Epithelial cell of prostate (primary cell): ENCODE measurements around the gene EFEMP2.
"Not testable (repeated sequence)": the region's sequence is repeated elsewhere in the genome, so short reads cannot be mapped to it uniquely, and the experiment has no call there.

Experiments
- DNase-seq: peaks from one replicate; pipeline ENCODE4 v3.0.0-alpha.2; 2011; ENCODE audit warnings: low read depth, low spot score
- H3K27ac ChIP-seq: fragments of 450-650 bp; 2 replicates; pipeline ENCODE4 v1.5.1; 2017; ENCODE audit warnings: mild to moderate bottlenecking

Gene EFEMP2

DNA sequence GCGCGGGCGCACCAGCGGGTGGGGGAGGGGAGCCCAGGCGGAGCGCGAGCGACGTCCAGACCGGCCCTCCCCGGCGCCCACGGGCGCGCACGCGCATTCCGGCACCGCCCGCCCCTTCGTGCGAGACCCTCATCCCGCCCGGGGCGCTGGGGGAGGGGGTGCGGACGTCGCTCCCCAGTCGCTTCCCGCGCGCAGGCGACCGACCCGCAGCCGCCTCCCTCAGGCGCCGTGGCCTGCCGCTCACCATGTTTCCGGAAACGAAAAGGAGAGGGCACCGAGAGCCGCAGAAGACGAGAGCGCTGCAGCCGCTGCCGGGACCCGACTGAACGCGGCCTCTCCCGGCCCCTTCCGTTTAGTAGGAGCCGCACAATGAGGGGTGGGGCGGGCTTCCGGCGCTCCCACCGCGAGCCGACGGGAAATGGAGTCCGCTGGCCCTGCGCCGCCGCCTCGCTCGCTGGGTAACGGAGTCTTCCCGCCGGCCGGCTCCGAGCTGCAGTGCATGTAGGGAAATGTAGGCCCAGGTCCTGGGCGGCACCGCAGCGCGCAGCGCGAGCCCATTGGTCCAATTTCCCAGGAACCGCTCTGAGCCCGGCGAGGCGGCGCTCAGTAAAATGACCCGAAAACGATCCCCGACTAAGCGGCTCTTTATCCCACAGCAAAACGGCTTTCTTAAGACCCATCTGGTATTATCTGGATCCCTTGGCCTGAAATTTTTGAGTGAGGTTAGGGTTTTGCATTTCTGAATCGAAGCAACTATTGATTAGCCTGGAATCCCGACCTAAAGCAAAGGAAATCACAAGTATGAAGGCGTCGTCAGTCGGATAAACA, 14.5 kb downstream of the EFEMP2 start, which contains the start of gene CFL1:
TSS of gene CFL1 (minus strand) at position 328 of the 828 bp plus-strand sequence. CDS start at position 247, 81 bp downstream.
- DNase-seq: peak; percentile 91

DNA sequence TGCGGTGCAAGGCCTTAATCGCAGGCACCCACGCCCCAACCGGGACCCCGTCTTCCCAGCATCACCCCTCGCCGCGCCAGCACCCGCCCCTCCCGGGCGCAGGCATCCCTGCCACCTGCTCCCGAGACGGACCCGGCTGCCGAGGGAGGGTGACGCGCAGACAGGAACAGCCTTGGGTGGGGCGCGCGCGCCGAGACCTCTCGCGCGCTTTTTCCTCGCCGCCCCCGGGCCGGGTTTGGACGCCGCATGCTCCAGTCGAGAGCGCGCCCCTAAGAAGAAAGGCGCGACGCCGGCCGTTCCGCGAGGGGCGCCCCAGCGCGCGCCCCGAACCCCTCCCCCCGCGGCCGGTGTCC, 15.1 kb downstream of the EFEMP2 start:
- H3K27ac ChIP-seq: peak overlapping the region; percentile 96
- no peak for DNase-seq

More for the DNA sequence above, 14.5 kb downstream of the EFEMP2 start, which contains the start of gene CFL1:
- H3K27ac ChIP-seq: peak within 1 kb of the TSS; percentile 96

DNA sequence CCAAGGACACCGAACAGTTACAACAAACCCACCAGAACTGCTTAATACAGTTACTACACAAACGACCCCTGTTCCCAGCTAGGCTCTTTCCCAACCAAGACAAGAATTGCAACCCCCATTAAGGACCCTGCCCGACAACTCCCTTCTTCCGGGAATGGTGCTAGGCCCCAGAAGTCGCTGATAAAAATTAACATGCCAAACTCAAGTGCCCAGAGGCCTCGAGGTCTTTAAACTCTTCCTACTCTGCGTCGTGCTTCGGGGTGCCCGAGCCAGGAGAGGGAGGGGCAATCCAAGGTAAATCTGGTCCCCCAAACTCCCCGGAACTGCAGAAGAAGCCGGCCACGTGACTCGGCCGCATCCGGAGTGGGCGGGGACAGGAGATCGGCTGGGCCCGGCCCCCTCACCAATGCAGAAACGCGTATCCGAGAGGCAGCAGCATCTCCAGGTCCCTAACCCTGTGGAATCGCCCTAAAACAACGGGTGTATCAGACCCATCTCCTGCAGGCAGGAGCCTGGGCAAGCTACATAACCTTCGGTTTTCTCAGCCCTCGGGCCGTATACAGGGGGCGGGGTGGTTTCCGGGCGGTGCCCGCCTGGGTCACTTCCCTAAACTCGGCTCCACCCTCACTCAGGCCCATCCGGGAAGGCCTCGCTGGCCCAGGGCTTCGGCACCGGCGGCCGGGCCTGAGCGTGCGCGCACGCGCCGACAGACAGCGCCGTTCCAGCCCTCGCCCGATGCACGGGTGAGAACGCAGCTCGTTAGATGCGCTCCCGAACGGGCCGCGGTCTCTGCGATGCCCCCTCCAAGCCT, 15.7 kb downstream of the EFEMP2 start:
- H3K27ac ChIP-seq: peak overlapping the region; percentile 96
- DNase-seq: no peak

DNA sequence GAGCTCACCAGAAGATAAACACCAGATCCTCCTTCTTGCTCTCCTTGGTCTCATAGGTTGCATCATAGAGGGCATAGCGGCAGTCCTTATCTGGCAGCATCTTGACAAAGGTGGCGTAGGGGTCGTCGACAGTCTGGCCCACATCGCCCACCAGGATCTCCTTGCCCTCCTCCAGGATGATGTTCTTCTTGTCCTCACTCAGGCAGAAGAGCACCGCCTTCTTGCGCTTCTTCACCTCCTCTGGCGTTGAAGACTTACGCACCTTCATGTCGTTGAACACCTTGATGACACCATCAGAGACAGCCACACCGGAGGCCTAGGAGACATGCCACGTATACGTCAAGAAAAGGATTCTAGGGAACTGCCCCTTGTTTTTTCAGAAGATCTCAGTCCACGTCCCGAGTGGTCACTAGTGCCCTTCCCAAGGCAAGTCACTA, 16.7 kb downstream of the EFEMP2 start:
- no peak for DNase-seq
- peak overlapping the region; percentile 96 for H3K27ac ChIP-seq

GRCh38 chr11:65854852-65855837, 17.5 kb downstream of the EFEMP2 start:
- DNase-seq: no peak
- no peak overlapping the region for H3K27ac ChIP-seq

DNA sequence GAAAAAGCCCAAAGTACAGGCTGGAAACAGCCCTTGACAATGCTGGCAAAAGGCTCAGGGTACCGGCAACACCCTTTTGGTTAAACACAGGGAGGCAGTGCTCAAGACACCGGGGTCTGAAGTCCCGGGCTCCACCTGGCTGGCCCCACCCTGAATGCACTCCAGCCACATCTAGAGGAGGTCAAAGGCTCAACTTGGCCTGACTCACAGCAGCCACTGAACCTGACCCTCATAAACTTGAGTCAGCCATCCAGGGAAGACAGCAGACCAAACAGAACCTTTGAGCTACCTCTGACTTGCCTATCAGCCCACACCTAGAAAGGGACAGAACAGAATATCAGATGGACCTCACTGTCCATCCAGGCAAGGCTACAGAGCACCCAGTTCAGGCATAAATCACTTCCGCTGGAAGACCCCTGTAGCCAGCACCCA, 18.4 kb downstream of the EFEMP2 start:
- DNase-seq: no peak
- H3K27ac ChIP-seq: no peak overlapping the region

DNA sequence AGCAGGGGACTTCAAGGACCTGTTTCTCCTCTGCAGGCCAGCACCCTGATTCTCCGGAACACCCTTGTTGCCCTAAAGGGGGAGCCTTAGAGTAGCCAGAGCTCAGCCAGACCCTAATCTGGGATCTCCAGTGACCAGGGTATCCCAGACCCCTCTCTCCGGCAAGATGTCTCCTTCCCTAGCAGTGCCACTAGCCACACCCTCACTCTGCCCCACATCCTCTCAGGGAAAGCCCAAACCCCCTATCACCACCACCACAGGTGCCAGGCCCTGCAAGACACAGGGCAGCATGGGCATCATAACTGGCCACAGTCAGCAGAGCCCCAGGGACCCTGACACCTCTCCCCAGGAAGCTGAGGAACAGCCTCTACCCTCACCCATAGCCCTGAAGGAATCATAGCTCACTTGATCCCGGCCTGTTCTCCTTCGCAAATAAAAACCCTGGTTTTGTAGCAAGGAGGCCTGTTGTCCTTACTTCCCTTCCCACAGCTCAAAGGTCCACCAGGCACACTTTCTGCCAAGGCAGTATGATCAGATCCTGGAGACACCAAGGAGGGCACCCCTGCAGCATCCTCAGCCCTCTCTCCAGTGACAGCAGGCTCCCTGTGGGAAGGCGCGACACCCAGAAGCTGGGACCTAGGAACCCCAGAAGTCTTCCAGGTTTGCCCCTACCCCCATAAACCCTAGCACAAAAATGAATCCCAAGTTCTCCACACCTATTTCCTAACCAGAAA, 19.2 kb downstream of the EFEMP2 start:
- no peak overlapping the region for H3K27ac ChIP-seq
- DNase-seq: no peak

DNA sequence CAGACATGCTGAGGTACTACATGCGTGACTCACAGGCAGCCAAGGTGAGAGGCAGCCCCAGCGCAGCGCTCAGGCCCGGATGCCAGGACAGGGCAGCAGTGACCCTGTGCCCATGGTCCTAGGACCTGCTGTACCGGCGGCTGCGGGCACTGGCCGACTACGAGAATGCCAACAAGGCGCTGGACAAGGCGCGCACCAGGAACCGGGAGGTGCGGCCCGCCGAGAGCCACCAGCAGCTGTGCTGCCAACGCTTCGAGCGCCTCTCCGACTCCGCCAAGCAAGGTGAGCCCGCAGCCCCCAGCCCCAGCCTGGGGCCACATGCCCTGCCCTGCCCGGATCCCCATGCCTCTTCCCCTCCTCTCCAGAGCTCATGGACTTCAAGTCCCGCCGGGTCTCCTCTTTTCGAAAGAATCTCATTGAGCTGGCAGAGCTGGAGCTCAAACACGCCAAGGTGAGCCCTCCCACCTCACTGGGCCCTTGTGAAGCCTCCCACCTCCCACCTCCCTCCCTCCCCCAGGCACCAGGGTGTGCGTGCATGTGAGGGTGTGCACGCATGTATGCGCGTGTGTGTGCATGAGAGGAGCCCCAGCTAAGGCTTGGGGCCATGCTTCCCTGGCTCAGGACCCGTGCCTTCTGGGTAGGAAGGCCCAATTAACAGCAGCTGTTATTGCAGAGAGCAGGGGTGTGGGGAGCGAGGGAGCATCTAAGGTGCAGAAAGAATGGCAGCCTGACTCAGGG, 19.9 kb downstream of the EFEMP2 start:
- DNase-seq: no peak
- no peak overlapping the region for H3K27ac ChIP-seq

- DNase-seq: no peak
Measured at GRCh38 chr11:65851811-65852507, 20.6 kb downstream of the EFEMP2 start.

DNA sequence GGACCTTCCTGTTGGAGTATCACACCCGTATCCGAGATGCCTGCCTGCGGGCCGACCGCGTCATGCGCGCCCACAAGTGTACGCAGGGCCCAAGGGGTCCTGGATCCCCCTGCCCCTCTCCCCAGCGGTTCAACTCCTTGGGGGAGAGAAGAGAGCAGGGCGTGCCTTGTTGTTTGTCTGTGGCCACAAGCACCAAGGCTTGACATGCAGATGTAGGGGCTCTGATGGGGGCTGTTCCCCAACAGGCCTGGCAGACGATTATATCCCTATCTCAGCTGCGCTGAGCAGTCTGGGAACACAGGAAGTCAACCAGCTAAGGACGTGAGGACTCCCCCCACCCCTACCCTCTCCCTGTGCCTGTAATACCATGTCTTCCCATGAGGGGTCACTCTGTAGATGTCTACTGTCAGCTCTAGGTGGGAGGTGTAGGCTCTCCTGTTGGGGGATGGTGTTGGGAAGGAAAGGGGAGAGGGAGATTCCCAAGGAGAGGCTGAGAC, 21.5 kb downstream of the EFEMP2 start:
- no peak overlapping the region for H3K27ac ChIP-seq
- no peak for DNase-seq

More at GRCh38 chr11:65851811-65852507, 20.6 kb downstream of the EFEMP2 start:
- H3K27ac ChIP-seq: no peak overlapping the region

DNA sequence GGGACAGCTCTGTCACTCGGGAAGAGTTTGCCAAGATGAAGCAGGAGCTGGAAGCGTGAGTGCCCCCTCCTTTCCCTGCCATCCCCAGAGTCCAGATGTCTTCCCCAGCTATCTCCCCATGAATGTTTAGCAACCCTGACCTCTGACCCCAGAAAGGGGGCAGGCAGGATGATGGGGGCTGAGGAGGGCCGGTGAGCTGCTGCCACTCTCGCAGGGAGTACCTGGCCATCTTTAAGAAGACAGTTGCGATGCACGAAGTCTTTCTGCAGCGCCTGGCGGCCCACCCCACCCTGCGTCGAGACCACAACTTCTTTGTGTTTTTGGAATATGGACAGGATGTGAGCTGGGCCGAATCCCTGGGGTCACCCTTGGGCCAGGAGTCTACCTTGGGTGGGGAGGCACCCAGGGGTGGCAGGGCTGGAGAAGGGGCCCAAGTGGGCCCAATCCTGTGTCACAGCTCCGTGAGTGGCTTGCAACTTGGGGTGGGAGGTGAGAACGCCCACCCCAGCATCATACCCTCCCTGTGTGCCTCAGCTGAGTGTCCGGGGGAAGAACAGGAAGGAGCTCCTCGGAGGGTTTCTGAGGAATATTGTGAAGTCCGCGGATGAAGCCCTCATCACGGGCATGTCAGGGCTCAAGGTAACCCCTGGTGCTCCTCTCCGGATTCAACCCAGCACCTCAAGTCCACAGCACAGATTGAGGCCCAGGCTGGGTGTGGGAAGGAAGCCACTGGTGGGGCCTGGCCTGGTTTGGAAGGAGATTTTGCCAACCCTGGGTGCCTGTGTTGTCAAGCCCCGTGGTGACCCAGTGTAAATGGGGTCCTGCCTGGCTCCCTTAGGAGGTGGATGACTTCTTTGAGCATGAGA, 22.1 kb downstream of the EFEMP2 start:
- H3K27ac ChIP-seq: no peak overlapping the region
- DNase-seq: no peak

DNA sequence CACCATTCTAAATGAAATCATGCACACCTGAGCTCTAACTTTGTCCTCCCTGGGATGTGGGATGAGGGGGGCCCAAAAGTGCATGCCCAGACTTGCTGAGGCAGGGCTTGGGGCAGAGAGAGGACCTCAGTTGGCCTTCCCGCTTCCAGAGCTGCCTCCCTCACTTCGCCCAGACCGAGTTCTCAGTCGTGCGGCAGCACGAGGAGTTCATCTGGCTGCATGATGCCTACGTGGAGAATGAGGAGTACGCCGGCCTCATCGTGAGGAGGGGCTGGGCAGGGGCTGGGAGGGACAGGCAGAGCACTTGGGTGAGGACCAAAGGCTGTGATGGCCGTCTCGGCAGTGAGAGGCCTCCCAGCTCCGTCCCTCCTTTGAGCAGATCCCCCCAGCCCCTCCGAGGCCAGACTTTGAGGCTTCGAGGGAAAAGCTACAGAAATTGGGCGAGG, 22.8 kb downstream of the EFEMP2 start:
- DNase-seq: no peak
- no peak overlapping the region for H3K27ac ChIP-seq

GRCh38 chr11:65849366-65849765, 23.2 kb downstream of the EFEMP2 start:
- DNase-seq: no peak
- no peak overlapping the region for H3K27ac ChIP-seq

- not testable (repeated sequence) for DNase-seq, H3K27ac ChIP-seq
Measured at GRCh38 chr11:65848693-65849092, 23.9 kb downstream of the EFEMP2 start.

DNA sequence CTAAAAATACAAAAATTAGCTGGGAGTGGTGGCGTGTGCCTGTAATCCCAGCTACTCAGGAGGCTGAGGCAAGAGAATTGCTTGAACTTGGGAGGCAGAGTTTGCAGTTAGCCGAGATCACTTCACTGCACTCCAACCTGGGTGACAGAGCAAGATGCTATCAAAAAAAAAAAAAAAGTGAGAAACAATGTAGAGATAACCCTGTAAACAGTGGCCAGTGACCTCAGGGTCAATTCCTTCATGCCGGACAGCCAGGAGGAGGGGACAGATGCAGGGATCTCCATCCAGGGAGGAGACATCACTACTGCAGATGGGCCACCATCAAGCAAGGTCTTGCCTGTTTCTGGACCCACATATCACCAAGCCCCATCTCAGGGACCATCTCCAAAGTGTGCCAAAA, 24.9 kb downstream of the EFEMP2 start:
- DNase-seq: no peak

GRCh38 chr11:65844231-65844872, 28.2 kb downstream of the EFEMP2 start:
- DNase-seq: no peak
- no peak overlapping the region for H3K27ac ChIP-seq

More for the DNA sequence above, 24.9 kb downstream of the EFEMP2 start:
- no peak overlapping the region for H3K27ac ChIP-seq
